ENCODE data around the gene ABCB1.
"Not testable (repeated sequence)": the region's sequence is repeated elsewhere in the genome, so short reads cannot be mapped to it uniquely, and the experiment has no call there.

Gene ABCB1

DNA sequence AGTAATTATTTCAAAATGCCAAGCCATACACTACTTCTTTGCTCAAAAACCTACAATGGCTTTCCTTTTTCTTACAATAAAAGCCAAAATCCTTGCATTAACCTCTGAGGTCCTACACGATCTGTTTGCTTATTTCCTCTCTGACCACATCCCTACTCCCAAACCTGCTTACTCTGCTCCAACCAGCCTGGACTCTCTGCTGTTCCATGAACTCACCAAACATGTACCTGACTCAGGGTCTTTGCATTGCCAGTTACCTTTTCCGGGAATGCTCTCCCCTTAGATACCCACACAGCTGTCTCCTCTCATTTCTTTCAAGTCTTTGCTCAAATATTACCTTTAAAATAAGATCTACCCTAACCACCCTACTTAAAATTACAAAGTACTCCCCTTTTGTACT lies 127.5 kb downstream of the ABCB1 start:
- DNase-seq (ENCODE audit: low spot score) = no peak

DNA sequence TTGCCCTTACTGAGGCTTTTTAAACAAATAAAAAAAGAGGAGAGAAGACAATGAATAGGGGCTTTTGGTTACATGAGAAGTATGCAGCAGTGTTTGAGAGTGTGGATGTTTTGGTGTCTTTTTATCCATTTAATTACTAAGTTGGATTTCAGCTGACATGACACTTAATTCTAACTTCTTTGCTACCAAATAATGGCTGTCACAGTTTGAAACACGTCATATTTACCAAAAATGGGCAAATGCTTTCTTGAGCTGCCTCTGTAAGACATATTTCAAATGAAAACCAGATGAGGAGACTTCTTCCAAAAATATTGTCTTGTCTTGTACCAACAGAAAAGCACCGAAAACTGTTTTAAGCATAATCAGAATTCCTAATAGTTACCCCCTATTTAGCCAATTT lies 129.2 kb downstream of the ABCB1 start:
- DNase-seq (ENCODE audit: low spot score) = no peak

DNA sequence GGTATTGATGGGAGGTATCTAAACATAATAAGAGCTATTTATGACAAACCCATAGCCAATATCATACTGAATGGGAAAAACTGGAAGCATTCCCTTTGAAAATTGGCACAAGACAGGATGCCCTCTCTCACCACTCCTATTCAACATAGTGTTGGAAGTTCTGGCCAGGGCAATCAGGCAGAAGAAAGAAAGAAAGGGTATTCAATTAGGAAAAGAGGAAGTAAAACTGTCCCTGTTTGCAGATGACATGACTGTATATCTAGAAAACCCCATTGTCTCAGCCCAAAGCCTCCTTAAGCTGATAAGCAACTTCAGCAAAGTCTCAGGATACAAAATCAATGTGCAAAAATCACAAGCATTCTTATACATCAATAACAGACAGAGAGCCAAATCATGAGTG lies 131.5 kb downstream of the ABCB1 start:
- DNase-seq (ENCODE audit: low spot score) = not testable (repeated sequence)

GRCh38 chr7:87465534-87465880 lies 135.2 kb downstream of the ABCB1 start:
- DNase-seq (ENCODE audit: low spot score) = not testable (repeated sequence)

DNA sequence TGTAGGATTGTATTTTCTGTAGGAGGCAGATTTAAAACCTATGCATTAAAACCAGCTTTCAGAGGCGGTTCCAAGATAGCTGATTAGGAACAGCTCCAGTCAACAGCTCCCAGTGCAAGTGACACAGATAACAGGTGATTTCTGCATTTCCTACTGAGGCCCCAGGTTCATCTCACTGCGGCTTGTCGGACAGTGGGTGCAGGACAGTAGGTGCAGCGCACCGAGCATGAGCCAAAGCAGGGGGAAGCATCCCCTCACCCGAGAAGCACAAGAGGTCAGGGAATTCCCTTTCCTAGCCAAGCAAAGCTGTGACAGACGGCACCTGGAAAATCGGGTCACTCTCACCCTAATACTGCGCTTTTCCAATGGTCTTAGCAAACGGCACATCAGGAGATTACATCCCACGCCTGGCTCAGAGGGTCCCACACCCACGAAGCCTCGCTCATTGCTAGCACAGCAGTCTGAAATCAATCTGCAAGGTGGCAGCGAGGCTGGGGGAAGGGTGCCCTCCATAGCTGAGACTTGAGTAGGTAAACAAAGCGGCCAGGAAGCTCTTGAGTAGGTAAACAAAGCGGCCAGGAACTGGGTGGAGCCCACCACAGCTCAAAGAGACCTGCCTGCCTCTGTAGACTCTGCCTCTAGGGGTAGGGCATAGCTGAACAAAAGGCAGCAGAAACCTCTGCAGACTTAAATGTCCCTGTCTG lies 135.7 kb downstream of the ABCB1 start:
- DNase-seq (ENCODE audit: low spot score) = not testable (repeated sequence)

DNA sequence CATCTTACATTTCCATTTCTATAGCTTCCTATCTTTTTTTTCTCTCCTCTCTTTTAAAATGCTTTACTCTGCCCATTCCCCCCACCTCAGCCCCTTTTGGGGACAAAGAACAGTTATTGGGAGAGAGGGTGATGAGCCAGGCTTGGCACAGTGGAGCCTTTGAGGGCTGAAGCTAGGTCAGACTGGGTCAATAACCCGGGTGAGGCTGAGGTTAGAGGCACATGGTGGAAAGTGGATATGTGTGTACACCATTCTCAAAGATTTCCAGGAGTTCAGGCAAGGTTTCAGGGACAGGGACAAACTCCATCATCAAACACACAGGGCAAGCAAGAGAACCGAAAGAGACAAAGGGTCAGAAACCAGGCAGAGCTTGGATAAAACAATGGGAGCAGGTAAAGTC lies 136.7 kb downstream of the ABCB1 start:
- DNase-seq (ENCODE audit: low spot score) = no peak

DNA sequence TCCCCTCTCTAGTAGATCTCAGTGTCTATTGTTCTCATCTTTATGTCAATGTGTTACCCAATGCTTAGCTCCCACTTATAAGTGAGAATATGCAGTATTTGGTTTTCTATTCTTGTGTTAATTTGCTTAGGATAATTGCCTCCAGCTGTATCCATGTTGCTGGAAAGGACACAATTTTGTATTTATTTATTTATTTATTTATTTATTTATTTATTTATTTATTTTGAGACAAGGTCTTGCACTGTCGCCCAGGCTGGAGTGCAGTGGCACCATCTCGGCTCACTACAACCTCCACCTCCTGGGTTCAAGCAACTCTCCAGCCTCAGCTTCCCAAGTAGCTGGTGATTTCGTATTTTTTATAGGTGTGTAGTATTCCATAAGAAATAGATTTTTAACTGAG lies 140.2 kb downstream of the ABCB1 start:
- DNase-seq (ENCODE audit: low spot score) = not testable (repeated sequence)

GRCh38 chr7:87459941-87460340 lies 140.7 kb downstream of the ABCB1 start:
- DNase-seq (ENCODE audit: low spot score) = no peak

DNA sequence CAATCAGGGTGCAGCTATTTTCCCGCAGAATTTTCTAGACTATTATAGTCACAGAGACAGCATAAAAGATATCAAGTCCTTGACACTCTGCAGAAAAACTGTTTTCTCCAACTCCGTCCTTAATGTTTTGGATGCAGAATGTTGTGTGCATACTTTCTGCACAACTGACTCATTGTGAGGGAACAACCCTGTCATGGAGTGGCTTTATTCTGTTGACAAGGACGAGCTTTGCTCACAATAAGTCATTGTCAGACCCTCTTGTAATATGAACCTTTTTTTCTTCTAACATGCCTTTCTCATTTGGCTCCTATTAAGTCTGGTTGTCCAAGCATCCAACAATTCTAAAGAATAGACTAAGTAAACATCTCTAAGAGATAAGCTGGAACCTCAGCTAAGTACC lies 142.5 kb downstream of the ABCB1 start:
- DNase-seq (ENCODE audit: low spot score) = no peak

GRCh38 chr7:87456247-87456646 lies 144.4 kb downstream of the ABCB1 start:
- no peak for DNase-seq (ENCODE audit: low spot score)
